WTC11 (cell line): ENCODE data around the gene CXCL5.

Source experiments
- ETV6 ChIP-seq: sonication (generic); formaldehyde crosslinking; IDR thresholded peaks from 2 replicates; pipeline ENCODE4 v1.8.1; 2022; ENCODE audit warnings: mild to moderate bottlenecking, missing genetic modification reagents
- FOXJ3 ChIP-seq: sonication (generic); formaldehyde crosslinking; IDR thresholded peaks from 2 replicates; pipeline ENCODE4 v1.9.0; 2021; ENCODE audit warnings: missing genetic modification reagents, mild to moderate bottlenecking, borderline replicate concordance
- FOXK1 ChIP-seq: sonication (generic); formaldehyde crosslinking; IDR thresholded peaks from 2 replicates; pipeline ENCODE4 v1.8.0; 2022; ENCODE audit warnings: mild to moderate bottlenecking, moderate library complexity, missing genetic modification reagents
- NFYB ChIP-seq: sonication (generic); formaldehyde crosslinking; conservative IDR thresholded peaks from 2 replicates; pipeline ENCODE4 v1.8.0; 2022; ENCODE audit warnings: low read depth, missing genetic modification reagents
- NR2C2 ChIP-seq: sonication (generic); formaldehyde crosslinking; IDR thresholded peaks from 2 replicates; pipeline ENCODE4 v1.8.0; 2022; ENCODE audit warnings: mild to moderate bottlenecking, missing genetic modification reagents
- TF ChIP-seq, protein P1 (sequence below): fragments of 200-600 bp; IDR thresholded peaks from 2 replicates; pipeline ENCODE4 v1.8.0; 2022; ENCODE audit warnings: antibody characterized with exemption
- TF ChIP-seq, protein P2 (sequence below): sonication (generic); formaldehyde crosslinking; IDR thresholded peaks from 2 replicates; pipeline ENCODE4 v1.8.1; 2023; ENCODE audit warnings: mild to moderate bottlenecking, moderate library complexity, missing genetic modification reagents
- TF ChIP-seq, protein P3 (sequence below): sonication (generic); formaldehyde crosslinking; IDR thresholded peaks from 2 replicates; pipeline ENCODE4 v1.8.0; 2022; ENCODE audit warnings: mild to moderate bottlenecking, missing genetic modification reagents
- TF ChIP-seq, protein P4 (sequence below): sonication (generic); formaldehyde crosslinking; IDR thresholded peaks from 2 replicates; pipeline ENCODE4 v1.8.0; 2023; ENCODE audit warnings: missing genetic modification reagents, mild to moderate bottlenecking, borderline replicate concordance

DNA sequence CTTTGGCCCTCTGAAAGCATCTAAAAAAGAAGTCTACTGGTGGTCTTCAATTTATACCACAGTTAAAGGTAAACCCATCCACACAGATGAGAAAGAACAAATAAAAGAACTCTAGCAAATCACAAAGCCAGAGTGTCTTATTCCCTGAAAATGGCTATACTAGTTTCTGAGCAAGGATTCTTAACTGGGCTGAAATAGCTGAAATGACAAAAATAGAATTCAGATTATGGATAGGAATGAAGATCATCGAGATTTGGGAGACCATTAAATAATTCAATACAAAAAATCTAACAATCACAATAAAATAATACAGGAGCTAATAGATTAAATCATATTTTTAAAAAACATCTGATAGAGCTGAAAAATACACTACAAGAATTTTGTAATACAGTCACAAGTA, 28.5 kb downstream of the CXCL5 start:
- TF ChIP-seq, protein P1, sequence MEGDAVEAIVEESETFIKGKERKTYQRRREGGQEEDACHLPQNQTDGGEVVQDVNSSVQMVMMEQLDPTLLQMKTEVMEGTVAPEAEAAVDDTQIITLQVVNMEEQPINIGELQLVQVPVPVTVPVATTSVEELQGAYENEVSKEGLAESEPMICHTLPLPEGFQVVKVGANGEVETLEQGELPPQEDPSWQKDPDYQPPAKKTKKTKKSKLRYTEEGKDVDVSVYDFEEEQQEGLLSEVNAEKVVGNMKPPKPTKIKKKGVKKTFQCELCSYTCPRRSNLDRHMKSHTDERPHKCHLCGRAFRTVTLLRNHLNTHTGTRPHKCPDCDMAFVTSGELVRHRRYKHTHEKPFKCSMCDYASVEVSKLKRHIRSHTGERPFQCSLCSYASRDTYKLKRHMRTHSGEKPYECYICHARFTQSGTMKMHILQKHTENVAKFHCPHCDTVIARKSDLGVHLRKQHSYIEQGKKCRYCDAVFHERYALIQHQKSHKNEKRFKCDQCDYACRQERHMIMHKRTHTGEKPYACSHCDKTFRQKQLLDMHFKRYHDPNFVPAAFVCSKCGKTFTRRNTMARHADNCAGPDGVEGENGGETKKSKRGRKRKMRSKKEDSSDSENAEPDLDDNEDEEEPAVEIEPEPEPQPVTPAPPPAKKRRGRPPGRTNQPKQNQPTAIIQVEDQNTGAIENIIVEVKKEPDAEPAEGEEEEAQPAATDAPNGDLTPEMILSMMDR: no peak
- no peak for TF ChIP-seq NFYB (CRISPR knock-in tag)
- TF ChIP-seq FOXK1 (CRISPR knock-in tag): no peak
- TF ChIP-seq NR2C2 (CRISPR knock-in tag): no peak
- no peak for TF ChIP-seq ETV6 (CRISPR knock-in tag)
- TF ChIP-seq FOXJ3 (CRISPR knock-in tag): no peak
- TF ChIP-seq, protein P2, sequence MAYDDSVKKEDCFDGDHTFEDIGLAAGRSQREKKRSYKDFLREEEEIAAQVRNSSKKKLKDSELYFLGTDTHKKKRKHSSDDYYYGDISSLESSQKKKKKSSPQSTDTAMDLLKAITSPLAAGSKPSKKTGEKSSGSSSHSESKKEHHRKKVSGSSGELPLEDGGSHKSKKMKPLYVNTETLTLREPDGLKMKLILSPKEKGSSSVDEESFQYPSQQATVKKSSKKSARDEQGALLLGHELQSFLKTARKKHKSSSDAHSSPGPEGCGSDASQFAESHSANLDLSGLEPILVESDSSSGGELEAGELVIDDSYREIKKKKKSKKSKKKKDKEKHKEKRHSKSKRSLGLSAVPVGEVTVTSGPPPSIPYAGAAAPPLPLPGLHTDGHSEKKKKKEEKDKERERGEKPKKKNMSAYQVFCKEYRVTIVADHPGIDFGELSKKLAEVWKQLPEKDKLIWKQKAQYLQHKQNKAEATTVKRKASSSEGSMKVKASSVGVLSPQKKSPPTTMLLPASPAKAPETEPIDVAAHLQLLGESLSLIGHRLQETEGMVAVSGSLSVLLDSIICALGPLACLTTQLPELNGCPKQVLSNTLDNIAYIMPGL (CRISPR knock-in tag): no peak
- TF ChIP-seq, protein P3, sequence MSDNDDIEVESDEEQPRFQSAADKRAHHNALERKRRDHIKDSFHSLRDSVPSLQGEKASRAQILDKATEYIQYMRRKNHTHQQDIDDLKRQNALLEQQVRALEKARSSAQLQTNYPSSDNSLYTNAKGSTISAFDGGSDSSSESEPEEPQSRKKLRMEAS (CRISPR knock-in tag): no peak
- TF ChIP-seq, protein P4, sequence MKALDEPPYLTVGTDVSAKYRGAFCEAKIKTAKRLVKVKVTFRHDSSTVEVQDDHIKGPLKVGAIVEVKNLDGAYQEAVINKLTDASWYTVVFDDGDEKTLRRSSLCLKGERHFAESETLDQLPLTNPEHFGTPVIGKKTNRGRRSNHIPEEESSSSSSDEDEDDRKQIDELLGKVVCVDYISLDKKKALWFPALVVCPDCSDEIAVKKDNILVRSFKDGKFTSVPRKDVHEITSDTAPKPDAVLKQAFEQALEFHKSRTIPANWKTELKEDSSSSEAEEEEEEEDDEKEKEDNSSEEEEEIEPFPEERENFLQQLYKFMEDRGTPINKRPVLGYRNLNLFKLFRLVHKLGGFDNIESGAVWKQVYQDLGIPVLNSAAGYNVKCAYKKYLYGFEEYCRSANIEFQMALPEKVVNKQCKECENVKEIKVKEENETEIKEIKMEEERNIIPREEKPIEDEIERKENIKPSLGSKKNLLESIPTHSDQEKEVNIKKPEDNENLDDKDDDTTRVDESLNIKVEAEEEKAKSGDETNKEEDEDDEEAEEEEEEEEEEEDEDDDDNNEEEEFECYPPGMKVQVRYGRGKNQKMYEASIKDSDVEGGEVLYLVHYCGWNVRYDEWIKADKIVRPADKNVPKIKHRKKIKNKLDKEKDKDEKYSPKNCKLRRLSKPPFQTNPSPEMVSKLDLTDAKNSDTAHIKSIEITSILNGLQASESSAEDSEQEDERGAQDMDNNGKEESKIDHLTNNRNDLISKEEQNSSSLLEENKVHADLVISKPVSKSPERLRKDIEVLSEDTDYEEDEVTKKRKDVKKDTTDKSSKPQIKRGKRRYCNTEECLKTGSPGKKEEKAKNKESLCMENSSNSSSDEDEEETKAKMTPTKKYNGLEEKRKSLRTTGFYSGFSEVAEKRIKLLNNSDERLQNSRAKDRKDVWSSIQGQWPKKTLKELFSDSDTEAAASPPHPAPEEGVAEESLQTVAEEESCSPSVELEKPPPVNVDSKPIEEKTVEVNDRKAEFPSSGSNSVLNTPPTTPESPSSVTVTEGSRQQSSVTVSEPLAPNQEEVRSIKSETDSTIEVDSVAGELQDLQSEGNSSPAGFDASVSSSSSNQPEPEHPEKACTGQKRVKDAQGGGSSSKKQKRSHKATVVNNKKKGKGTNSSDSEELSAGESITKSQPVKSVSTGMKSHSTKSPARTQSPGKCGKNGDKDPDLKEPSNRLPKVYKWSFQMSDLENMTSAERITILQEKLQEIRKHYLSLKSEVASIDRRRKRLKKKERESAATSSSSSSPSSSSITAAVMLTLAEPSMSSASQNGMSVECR (CRISPR knock-in tag): no peak
